Sciatic nerve (tissue), 2 donors: ENCODE results near the gene LYZL2. TPM values are rescaled to one million over a fixed set of nuclear protein-coding genes. Genes with fewer than 3 reads are reported as not detected.

ENCODE experiments used
- ATAC-seq: fragments of 200-7000 bp; cut with Tn5 transposase; one replicate; pipeline ENCODE4 v1.9.1; 2020; ENCODE audit warnings: mild to moderate bottlenecking, moderate library complexity
- DNase-seq: peaks from one replicate; pipeline ENCODE4 v3.0.0-alpha.2; 2020; ENCODE audit warnings: low spot score
- intact Hi-C: fragments of 100-400 bp; cut with DNase I; formaldehyde crosslinking; loops from one replicate; pipeline ENCODE4 v1.14.2; 2022
- total RNA-seq: library from RNA; stranded (reverse); fragmentation: NEBNext Ultra II Directional; extraction: Animal tissue kit (Norgen Biotek cat#: 25700); gene quantifications from one replicate; pipeline ENCODE4 v1.2.1, GENCODE V29; 2021
- donor health status: DM: no; HTN: no; CAD: no.
- donor health status: DM: no; HTN: no; CAD: no.

The LYZL2 gene
- total RNA-seq, 1 donor from 2014 or later: not detected

GRCh38 chr10:30573721-30574431, 55.7 kb downstream of the LYZL2 start:
- ATAC-seq: no peak
- intact Hi-C loops: no loop called here
- no peak for DNase-seq

- no peak for DNase-seq
- intact Hi-C loops: loop anchor here (10.0 kb wide), 1 partner anchor 441 kb away; no protein-coding TSS in a partner anchor
- no peak for ATAC-seq
Measured at GRCh38 chr10:30565449-30565848, 64.1 kb downstream of the LYZL2 start.

- intact Hi-C loops: loop anchor here (10.0 kb wide), 1 partner anchor 438 kb away; no protein-coding TSS in a partner anchor
- ATAC-seq: no peak
- no peak for DNase-seq
Measured at GRCh38 chr10:30562787-30563186, 66.8 kb downstream of the LYZL2 start.

Other genes with a start within 250 kb of the LYZL2 start
- 85.2 TPM for gene MAP3K8, start 195.6 kb downstream of the LYZL2 start, total RNA-seq